ENCODE measurements around the gene HOXC5. TPM values are rescaled to one million over a fixed set of nuclear protein-coding genes. Genes with fewer than 3 reads are reported as not detected.

The HOXC5 gene
- total RNA-seq, 1 donor from 2014 or later, result 0.50 TPM

DNA sequence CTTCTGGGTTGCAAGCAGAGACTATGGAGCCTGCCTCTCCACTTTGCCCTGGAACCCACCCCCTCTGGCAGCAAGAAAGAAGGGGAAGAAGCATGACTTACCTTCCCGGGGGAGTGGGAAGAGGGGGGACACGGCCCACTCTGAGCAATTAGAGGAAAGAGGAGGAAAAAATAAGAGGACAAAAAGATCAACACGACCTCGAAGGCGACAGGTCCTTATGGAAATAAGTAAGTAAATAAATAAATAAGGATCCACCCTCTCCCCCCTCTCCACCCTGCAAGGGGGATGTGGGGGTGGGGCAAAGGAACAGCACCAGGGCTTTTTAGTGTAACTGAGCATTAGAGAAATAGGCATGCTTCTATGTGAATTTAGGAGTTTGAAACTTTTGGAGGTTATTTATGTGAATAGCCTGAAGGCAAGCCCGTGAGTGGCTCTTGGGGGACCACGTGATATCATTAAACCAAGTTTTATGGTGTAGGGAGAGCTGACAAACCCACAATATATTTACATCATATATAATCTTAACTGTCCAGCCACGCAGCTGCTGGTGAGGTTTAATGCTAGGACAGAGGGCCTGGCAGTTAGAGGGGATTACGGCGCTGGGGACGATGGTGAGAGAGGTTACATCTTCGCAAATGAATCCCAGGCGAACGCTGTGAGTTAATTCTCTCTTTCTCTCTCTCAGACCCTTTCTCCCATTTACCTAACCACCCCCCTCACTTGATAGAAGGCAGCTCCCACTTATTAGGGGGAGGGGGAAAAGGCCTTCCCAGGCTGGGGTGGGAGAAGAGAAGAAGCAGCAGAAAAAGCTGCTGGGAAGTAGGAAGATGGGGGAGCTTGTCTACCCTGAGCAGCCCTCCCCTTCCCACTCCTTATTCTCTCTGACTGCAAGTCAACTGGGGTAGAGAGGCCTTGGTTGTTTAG, 4.8 kb downstream of the HOXC5 start:
- TF ChIP-seq, protein P1, sequence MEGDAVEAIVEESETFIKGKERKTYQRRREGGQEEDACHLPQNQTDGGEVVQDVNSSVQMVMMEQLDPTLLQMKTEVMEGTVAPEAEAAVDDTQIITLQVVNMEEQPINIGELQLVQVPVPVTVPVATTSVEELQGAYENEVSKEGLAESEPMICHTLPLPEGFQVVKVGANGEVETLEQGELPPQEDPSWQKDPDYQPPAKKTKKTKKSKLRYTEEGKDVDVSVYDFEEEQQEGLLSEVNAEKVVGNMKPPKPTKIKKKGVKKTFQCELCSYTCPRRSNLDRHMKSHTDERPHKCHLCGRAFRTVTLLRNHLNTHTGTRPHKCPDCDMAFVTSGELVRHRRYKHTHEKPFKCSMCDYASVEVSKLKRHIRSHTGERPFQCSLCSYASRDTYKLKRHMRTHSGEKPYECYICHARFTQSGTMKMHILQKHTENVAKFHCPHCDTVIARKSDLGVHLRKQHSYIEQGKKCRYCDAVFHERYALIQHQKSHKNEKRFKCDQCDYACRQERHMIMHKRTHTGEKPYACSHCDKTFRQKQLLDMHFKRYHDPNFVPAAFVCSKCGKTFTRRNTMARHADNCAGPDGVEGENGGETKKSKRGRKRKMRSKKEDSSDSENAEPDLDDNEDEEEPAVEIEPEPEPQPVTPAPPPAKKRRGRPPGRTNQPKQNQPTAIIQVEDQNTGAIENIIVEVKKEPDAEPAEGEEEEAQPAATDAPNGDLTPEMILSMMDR (IDR thresholded peaks at IDR 0.05; ENCODE audit: insufficient read depth, low read length, poor library complexity, severe bottlenecking), result no peak
- no peak for DNase-seq (ENCODE audit: low read depth)
- Histone ChIP-seq H3K4me3 (ENCODE audit: low read depth, low read length) (no peak overlapping the region), H3K27me3 (ENCODE audit: control insufficient read depth, insufficient read depth, low read length) (peaks cover 19% of the 10 kb centered on the region), H3K36me3 (ENCODE audit: control insufficient read depth, insufficient read depth, low read length) (no peaks in the 10 kb centered on the region)

DNA sequence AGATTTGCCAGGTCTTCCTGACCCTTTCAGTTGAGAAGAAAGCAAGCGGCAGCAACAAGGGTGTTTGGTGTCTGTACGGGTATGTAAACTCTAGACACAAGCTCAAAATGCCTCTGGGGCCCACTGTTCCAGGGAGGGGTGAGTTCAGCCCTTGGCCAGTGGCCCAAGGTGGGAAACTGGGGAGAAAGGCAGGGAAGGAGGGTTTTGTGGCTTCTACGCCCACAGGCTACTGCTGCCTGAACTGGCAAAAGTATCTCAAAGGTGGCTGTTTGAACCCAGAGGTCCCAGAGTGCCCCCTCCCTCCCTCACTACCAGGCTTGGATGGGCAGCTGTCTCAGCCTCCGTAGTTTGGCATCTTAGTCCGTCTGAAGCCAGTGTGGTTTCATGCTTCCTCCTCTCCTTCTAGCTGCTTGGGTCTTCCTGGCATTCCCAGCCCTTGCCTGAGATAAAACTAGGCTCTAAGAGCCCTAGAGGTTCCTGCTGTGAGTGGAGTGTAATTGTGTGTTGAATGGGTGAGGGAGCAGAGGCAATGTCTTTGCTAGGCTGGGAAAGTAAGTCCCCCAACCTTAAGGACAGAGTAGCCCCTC, 5.5 kb downstream of the HOXC5 start:
- Histone ChIP-seq H3K36me3 (ENCODE audit: control insufficient read depth, insufficient read depth, low read length) (no peaks in the 10 kb centered on the region), H3K27me3 (ENCODE audit: control insufficient read depth, insufficient read depth, low read length) (peaks cover 15% of the 10 kb centered on the region), H3K4me3 (ENCODE audit: low read depth, low read length) (no peak overlapping the region)
- TF ChIP-seq, protein P1 (IDR thresholded peaks at IDR 0.05; ENCODE audit: insufficient read depth, low read length, poor library complexity, severe bottlenecking), result no peak
- DNase-seq (ENCODE audit: low read depth), result no peak

DNA sequence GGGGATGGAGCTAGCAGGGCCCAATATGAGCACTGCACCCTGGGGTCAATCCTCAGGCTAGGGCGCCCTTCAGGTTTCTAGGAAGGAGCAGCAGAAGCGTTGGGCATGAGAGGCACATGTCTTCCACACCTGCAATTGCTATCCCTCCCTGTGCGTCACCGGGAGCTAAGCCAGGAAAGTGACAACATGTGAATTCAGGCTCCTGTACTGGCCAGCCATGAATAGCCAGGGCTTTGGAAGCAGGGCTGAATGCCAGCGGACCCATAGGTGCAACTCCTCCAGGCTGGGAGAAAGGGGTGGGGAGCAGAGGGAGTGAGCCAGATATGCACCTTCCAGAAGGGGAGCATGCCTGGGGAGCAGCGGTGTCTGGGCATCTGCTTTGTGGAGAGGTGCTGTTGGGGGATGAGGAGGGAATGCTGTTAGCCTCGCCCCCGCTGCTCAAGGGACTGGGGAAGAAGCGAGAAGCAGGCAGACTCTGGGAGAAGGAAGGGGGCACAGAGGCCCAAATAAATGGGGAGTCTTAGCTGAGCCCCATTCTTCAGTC, 6.1 kb downstream of the HOXC5 start:
- Histone ChIP-seq H3K4me3 (ENCODE audit: low read depth, low read length) (no peak overlapping the region), H3K27me3 (ENCODE audit: control insufficient read depth, insufficient read depth, low read length) (peaks cover 14% of the 10 kb centered on the region), H3K36me3 (ENCODE audit: control insufficient read depth, insufficient read depth, low read length) (no peaks in the 10 kb centered on the region)
- DNase-seq (ENCODE audit: low read depth), result no peak
- TF ChIP-seq, protein P1 (IDR thresholded peaks at IDR 0.05; ENCODE audit: insufficient read depth, low read length, poor library complexity, severe bottlenecking), result no peak

DNA sequence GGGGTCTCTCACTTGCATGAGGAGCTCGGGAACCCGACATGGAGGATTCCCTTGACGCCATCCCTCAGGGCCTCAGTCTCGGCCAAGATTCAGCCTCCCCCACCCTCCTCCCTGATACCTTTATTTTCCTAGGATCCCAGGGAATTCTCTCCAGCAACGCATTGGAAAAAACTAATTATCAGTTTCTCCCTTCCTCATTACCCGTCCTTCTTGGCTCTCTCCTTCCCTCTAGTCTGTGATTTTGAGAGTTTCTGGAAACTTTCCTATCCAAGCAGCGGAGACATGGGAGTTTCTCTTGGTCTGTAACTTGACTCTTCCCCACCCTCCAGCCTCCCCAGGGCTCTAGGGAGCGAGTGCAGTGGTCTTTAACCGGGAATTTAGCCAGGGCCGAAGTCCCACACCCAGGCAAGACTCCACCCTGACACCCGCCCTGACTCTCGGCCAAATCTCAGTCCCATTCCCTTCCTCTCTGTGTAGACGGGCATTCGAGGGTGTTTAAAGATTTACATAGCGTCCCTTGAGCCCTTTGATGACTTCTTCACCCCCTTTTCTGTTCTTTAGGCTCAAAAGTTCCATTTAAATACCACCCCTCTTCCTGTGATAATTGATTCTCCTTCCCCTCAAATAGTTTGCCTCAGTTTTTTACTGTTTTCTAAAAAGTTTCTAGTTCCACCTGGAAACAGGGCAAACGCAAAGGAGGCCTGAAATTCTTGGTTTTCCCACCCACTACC, 6.7 kb downstream of the HOXC5 start:
- no peak for DNase-seq (ENCODE audit: low read depth)
- Histone ChIP-seq H3K27me3 (ENCODE audit: control insufficient read depth, insufficient read depth, low read length) (peaks cover 10% of the 10 kb centered on the region), H3K36me3 (ENCODE audit: control insufficient read depth, insufficient read depth, low read length) (no peaks in the 10 kb centered on the region), H3K4me3 (ENCODE audit: low read depth, low read length) (no peak overlapping the region)
- TF ChIP-seq, protein P1 (IDR thresholded peaks at IDR 0.05; ENCODE audit: insufficient read depth, low read length, poor library complexity, severe bottlenecking), result no peak

DNA sequence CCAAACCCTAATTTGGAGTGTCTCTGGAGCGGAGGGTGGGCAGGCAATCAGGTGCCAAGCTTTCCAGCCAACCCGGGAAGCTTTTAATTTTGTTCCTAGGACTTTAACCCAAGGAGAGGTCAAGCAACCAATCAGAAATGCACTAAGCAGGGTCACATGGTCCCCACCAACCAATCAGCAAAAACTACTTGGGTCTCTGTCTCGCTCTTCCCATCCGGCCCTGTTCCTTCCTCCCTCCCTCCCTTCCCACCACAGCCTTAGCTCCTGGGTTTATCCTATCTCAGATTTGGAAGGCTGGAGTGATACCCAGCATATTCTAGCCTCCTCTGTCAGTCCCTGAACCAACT, 7.3 kb downstream of the HOXC5 start:
- TF ChIP-seq, protein P1 (IDR thresholded peaks at IDR 0.05; ENCODE audit: insufficient read depth, low read length, poor library complexity, severe bottlenecking), result no peak
- DNase-seq (ENCODE audit: low read depth), result no peak
- Histone ChIP-seq H3K36me3 (ENCODE audit: control insufficient read depth, insufficient read depth, low read length) (no peaks in the 10 kb centered on the region), H3K4me3 (ENCODE audit: low read depth, low read length) (no peak overlapping the region), H3K27me3 (ENCODE audit: control insufficient read depth, insufficient read depth, low read length) (peaks cover 10% of the 10 kb centered on the region)
